NCI-H187 treated with DMSO at 0.1 percent for 48 hours (cell line): ENCODE results near the gene STAM.

ENCODE experiments used
- DNase-seq: peaks from one replicate; lab custom pipeline; 2025; lab: John Stamatoyannopoulos, UW

STAM gene

GRCh38 chr10:17731331-17732020, 87.5 kb downstream of the STAM start:
- DNase-seq: no peak

DNA sequence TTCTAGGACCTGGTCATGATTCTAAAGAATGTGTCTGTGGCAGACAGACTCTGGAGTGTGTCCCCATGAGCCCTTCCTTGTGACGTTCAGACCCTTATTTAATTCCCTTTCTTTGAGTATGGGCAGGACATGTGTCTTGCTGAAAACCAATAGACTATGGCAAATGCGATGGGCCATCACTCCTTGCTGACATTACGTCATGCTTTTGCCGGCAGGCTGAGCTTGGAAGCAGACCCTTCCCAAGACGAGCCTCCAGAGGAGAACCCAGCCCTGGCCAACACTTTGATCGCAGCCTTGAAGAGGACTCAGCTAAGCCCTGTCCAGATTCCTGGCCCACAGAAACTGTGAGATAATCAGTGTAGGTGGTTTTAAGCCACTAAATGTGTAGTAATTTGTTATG, 89.7 kb downstream of the STAM start:
- DNase-seq: no peak

DNA sequence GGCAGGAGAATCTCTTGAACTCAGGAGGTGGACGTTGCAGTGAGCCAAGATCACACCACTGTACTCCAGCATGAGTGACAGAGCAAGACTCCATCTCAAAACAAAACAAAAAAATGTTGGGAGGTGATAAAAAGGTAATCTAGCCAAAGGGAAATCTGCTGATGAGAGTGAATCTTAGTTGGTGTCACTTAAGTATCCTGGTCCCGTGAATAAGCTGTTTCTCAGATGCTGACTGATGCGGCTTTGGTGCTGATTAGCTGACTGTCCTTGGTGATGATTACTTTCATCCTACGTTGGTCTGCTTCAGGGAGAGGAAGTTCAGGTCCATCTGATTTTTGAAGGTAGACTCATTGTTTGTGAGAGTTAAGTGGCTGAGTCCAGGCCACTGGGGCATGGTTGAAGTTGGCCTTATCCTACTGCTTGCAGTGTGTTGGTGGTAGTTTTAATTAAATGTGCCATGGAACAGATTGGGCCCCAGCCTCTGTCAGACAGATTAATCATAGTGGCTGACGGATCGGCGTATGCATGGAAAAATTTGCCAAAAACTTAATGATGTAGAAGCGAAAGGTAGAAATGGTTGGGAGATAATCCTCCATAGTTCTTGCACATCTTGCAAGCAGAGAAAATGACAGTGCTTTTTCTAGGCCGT, 90.6 kb downstream of the STAM start:
- no peak for DNase-seq

DNA sequence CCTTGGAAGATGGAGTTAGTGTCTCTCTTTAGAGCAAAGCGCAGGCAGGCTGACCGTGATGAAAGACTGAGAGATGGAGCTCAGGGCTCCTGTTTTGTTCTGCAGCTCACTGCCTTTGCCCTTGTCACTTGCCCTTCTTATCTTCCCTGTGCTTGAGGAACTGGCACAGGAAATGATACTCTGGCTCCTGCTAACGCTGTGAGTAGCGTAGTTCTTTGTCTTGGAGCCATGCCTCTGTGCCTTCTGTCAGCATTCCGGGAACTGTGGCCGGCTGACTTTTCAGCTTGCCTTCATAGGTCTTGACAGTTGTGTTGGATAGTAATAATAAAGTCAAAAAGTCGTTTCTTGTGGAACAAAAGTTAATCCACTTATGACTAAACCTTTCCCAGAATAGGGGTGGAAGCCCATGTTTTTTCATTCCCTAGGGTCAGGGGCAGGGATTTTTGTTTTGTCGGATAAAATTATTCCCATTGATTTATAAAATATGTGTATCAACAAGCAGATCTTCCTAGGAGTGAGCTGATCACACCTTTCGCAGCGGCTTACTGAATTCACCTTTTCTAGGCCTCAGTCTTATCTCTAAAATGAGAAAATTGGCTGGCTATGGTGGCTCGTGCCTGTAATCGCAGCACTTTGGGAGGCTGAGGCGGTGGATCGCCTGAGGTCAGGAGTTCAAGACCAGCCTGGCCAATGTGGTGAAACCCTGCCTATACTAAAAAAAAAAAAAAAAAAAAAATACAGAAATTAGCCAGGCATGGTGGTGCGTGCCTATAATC, 91.4 kb downstream of the STAM start:
- DNase-seq: no peak

- DNase-seq: no peak
Observed at GRCh38 chr10:17736223-17736622, 92.3 kb downstream of the STAM start.

DNA sequence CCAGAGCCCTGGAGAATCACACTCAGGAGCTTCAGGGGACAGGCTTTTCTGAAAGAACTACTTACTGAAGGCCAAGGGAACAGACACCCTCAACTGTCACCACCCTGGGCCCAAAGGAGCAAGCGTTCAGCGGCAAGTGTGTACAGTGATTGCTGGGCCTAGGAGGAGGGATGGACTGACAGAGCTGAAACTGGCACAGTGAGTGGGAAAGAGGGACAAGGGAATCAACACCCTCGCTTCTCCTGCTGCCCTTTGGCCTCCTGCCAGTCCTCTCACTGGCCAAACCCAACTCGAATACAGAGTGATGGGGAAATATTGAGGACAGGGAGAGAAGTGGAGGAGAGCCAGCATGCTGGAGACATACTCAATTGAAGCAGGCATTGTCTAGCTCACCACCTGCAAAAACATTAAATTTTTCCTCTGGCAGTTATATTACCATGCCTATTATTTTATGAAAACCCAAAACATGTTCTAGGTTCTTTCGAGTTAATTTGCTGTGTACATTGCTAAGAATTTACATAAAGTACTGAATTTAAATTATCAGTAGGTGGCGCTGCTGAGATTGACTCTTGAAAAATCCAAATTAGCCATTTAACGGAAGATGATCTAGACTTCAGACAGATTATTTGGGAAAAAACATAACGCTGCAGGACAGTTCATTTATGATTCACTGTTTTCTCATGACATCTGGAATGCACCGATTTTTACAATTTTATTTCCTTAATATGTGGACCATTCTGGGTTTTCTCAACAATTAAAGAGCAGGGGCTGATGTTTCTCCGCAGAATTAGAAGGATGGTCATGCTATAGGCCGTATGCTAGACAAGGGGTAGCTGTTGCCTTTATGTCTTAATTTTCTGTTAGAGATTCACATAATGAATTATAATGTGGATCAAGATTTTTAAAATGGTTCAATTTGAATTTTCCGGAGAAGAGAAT, 93.3 kb downstream of the STAM start:
- no peak for DNase-seq

- DNase-seq: no peak
Observed at GRCh38 chr10:17740668-17741067, 96.7 kb downstream of the STAM start.

GRCh38 chr10:17742918-17743317, 99.0 kb downstream of the STAM start:
- DNase-seq: no peak

DNA sequence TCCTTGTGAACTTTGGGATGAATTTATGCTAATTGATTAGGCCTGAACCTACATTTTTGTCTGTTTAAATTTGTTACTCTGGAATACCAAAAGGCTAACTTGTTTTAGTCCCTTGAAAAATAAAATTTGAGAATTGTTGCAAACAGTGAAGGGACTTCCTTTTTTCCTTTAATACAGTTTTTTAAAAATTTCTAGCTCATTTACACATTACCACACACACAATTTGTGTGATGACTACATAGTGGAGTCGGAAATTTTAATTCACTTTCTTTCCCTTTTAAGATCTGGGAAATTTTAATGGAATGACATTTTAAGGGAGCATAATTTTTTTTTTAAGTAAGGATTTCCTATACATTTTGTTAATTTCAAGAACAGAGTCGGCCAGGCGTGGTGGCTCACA, 99.5 kb downstream of the STAM start:
- DNase-seq: no peak

GRCh38 chr10:17744341-17744861, 100.5 kb downstream of the STAM start:
- no peak for DNase-seq

DNA sequence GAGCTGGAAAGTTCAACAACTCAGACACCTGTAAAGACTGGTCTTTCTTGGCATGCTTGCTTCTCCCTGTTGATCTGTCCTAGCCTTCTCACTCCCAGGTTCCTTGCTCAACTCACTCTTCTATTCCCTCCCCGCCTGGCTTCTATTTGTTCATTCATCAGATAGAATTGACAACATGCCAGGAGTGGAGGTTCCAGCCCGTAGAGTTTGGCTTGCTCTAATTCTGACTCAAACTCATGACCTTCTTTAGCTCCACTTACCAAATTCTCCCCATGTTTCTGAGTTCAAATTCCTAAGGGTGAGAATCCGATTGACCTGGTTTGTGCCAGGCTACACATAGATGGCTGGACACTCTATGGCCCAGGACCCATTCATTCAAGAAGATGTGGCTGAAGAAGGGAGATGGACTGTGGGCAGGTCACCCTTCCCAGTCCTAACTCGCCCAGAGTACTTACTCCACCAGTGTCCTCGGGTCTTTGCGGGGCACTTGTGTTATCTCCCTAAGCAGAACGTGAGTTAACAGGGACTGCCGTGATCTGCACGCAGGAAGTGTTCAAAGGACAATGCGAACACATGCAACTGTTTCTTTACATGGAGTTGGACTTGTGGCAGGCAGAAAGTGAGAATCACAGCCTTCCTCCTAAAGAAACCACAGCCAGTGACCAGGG, 104.1 kb downstream of the STAM start:
- DNase-seq: no peak

DNA sequence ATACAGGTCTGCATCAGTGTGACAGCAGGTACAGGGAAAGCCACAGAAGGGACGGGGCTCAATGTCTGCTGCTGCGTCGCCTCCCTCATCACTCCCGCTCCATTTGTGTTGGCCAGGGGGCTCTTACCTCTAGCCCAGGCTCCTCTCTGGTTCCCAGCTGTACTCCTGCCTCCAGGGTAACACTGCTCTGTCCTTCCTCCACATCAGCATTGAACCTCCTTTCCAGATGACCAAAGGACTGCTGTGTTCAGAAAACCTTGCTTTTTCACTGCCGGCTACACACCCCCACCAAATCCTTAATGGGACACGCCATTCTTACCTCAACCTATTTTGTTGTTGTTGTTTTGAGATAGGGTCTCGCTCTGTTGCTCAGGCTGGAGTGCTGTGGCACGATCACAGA, 105.9 kb downstream of the STAM start:
- no peak for DNase-seq

DNA sequence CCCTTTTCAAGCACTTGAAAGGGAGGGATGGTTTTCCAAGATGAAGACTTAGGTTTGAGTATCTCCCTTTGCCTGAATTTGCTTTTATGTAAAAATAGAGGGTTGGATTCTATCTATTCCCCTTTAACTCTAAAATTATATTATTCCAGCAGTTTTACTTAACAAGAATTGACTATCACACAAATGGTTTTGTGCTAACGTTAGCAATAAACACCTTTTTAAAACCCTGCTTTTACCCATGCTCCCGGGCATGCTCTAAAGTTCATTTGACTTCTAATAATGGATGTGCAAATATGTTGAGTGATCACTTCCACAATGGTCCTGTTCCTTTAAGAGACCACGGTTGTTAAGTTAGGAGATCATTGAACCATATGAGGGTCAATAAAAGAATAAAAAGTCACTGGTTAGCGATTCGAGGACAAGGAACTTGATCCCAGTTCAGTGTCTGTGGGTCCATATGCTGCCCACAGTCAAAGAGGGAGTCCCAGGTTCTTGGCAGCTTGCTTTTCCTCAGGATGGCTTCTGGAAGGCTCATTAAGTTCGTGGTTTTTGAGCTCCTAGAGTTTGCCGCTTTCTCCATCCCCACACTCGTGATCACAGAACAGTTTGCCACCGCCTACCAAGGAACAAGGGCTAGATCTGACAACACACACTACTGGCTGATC, 108.0 kb downstream of the STAM start, which contains the start of gene TMEM236:
Gene TMEM236, plus strand, starts transcription at position 421 of the 665 bp plus-strand sequence. Its CDS starts 95 bp downstream, at position 516.
- DNase-seq: no peak

DNA sequence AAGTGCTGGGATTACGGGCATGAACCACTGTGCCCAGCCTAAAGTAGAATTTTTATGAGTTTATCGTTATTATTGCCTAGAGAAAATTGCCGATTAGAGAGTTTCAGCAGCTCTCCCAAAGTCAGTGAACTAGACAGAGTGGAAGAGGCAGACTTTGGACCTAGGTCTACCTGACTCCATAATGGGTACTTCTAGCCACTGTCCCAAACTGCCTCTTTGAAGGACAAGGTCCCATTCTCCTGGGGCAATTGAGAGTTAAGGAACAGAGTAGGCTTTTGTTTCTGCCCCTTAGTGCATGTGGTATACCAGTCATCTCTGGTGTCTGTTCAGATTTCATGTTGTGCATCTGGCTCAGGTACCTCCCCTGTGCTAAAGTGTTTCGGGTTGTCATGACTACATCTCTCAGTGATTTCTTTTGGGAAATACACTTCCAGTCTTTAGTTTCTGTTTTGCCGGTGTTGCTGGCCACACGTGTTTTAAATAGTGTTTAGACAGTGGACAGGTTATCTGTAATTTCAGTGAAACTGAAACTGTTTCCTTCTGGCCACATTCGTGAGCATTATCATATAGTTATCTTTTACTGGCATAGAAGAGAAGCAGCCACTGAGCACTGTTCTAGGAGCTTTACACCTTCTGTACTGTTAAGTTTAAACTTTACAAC, 112.7 kb downstream of the STAM start:
- DNase-seq: no peak

DNA sequence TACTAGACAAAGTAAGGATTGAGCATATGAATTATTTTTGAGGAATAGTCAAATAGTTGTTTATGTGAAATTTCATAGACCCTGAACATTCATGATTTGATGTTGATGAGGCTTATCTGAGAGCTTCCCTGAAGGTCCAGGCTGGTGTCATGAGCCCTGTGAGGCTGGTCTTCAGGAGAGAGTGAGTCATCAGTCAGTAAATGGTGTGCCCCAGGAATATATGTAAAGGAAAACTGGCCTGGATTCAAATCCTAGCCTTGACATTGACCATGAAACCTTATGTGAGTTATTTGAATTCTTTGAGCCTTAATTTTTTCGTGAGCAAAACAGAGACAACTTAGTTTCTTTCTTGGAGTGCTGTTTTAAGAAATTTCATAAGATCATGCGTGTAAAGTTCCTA, 114.2 kb downstream of the STAM start:
- no peak for DNase-seq

GRCh38 chr10:17758896-17759295, 114.9 kb downstream of the STAM start:
- DNase-seq: no peak

GRCh38 chr10:17764142-17764541, 120.2 kb downstream of the STAM start:
- DNase-seq: no peak

DNA sequence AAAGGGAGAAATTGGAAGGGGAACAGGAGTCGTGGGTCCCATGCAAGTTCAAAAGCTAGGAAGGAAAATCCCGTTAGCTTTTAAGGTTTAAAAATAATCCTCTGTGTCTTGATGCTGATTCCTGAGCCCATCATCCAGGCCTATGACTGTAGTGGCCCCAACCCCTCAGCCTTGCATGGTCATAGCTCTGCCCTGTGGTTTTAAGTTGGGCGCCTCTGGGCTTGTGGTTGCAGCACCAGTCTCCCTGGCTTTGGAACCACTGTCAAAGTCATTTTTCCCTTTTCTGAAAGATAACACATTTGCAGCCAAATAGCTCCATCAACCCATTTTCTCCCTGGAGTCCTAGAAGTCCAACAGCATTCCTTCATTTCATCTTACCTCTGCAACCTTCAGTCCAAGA, 121.7 kb downstream of the STAM start:
- DNase-seq: no peak
